Effector memory CD8-positive, alpha-beta T cell (primary cell): Measurements from ENCODE around the gene OR8G5.
"Not testable (repeated sequence)": the region's sequence is repeated elsewhere in the genome, so short reads cannot be mapped to it uniquely, and the experiment has no call there.

ENCODE experiments used
- ATAC-seq: fragments of 150-1000 bp; cut with Tn5 transposase; replicated peaks from 2 replicates; pipeline ENCODE4 v1.10.0; 2021; ENCODE audit warnings: mild to moderate bottlenecking, moderate library complexity
- DNase-seq, 3 experiments: peaks; one replicate each; pipeline ENCODE4 v3.0.0; 2021
- H3K27ac Mint-ChIP-seq, 2 donors: one replicate each; pipeline ENCODE4 v1.8.0; 2022; ENCODE audit warnings: mild to moderate bottlenecking in 2 of 2, mixed read lengths in 2 of 2, moderate library complexity in 2 of 2
- H3K27me3 Mint-ChIP-seq, 2 donors: one replicate each; pipeline ENCODE4 v1.8.0; 2022; ENCODE audit warnings: mixed read lengths in 2 of 2
- H3K36me3 Mint-ChIP-seq: one replicate; pipeline ENCODE4 v1.8.0; 2022; ENCODE audit warnings: mild to moderate bottlenecking, moderate library complexity, mixed read lengths; ENCODE audit not compliant: insufficient read depth
- H3K4me1 Mint-ChIP-seq, 2 donors: one replicate each; pipeline ENCODE4 v1.8.0; 2022; ENCODE audit warnings: low read depth in 2 of 2, mixed read lengths in 2 of 2
- H3K4me3 Mint-ChIP-seq, 2 donors: one replicate each; pipeline ENCODE4 v1.8.0; 2022; ENCODE audit warnings: mild to moderate bottlenecking in 2 of 2, mixed read lengths in 2 of 2, moderate library complexity in 2 of 2
- H3K9me3 Mint-ChIP-seq, 2 donors: one replicate each; pipeline ENCODE4 v1.8.0; 2022; ENCODE audit warnings: mixed read lengths in 2 of 2

The OR8G5 gene

DNA sequence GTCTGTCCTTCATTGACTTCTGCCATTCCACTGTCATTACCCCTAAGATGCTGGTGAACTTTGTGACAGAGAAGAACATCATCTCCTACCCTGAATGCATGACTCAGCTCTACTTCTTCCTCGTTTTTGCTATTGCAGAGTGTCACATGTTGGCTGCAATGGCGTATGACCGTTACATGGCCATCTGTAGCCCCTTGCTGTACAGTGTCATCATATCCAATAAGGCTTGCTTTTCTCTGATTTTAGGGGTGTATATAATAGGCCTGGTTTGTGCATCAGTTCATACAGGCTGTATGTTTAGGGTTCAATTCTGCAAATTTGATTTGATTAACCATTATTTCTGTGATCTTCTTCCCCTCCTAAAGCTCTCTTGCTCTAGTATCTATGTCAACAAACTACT, 6.3 kb upstream of the OR8G5 start:
- not testable (repeated sequence) for H3K4me3 Mint-ChIP-seq, H3K27me3 Mint-ChIP-seq, H3K9me3 Mint-ChIP-seq, H3K27ac Mint-ChIP-seq, DNase-seq, ATAC-seq, H3K36me3 Mint-ChIP-seq, H3K4me1 Mint-ChIP-seq

- H3K27ac Mint-ChIP-seq, ATAC-seq, H3K36me3 Mint-ChIP-seq, H3K9me3 Mint-ChIP-seq, H3K27me3 Mint-ChIP-seq, DNase-seq, H3K4me3 Mint-ChIP-seq, H3K4me1 Mint-ChIP-seq: not testable (repeated sequence)
These were observed 8.9 kb downstream of the OR8G5 start for GRCh38 chr11:124265041-124265440.

DNA sequence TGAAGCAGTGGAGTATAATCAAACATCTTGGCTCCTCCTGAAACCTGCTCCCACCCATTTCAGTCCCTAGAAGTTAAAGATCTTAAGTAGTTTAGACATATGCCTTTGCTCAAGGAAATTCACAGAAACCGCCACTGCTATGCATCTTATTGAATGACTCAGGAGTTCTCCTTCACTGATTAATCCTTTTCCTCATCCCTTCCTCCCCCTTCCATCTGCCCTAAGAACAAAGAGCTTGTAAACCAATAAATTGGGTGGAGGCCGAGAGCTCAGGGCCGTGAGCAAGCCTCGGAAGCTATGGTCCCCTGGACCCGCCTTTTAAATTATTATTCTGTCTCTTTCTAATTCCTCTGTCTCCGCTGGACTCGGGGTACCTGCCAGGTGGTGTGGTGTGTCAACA, 14.7 kb downstream of the OR8G5 start:
- not testable (repeated sequence) for ATAC-seq, H3K4me1 Mint-ChIP-seq, H3K36me3 Mint-ChIP-seq, DNase-seq, H3K4me3 Mint-ChIP-seq, H3K27ac Mint-ChIP-seq, H3K9me3 Mint-ChIP-seq, H3K27me3 Mint-ChIP-seq

DNA sequence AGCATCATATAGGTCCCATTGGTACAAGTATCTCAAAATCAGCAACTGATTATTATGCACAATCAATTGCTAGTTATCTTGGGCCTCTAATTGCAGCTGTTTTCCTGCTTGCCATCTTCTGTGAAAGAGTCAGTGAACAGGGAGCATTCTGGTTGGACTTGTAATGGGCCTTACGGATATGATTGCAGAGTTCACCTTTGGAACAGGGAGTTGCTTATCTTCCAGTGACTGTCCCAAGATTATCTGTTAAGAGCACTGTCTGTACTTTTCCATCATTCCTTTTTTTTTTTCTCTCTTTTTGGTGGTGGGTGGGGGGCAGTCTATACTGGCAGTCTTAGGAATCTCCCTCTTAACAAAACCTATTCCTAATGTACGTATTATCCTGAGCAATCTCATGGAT, 17.8 kb downstream of the OR8G5 start:
- Mint-ChIP-seq H3K9me3 (peaks cover 0 to 3% of the 10 kb centered on the region in 2 donors), H3K36me3 (no peaks in the 10 kb centered on the region), H3K4me3 (no peak overlapping the region), H3K27me3 (no peaks in the 10 kb centered on the region), H3K4me1 (no peaks in the 10 kb centered on the region), H3K27ac (no peak overlapping the region)
- DNase-seq (no peak), ATAC-seq (no peak)

DNA sequence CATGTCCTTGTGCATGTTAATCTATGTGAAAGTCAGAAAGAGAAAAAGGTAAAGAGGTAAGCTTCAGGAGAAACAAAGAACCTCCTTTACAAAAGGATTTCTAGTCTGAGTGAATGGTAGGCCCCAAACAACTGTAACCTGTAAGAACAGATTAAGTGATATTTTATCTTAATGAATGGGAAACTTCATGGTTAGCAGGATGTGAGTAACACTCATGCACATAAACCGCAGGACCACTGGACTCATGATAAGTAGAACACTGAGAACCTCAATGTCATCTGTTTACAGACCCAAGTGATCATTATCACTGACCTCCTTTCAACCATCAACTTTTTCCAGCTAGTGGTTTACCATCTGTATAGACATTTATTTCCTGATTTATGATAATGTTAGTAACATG, 19.9 kb downstream of the OR8G5 start:
- H3K4me1 Mint-ChIP-seq, result no peaks in the 10 kb centered on the region
- H3K9me3 Mint-ChIP-seq, result peaks cover 0 to 4% of the 10 kb centered on the region in 2 donors
- no peaks in the 10 kb centered on the region for H3K27me3 Mint-ChIP-seq
- DNase-seq, result no peak
- H3K36me3 Mint-ChIP-seq, result no peaks in the 10 kb centered on the region
- no peak for ATAC-seq
- H3K27ac Mint-ChIP-seq, result no peak overlapping the region
- no peak overlapping the region for H3K4me3 Mint-ChIP-seq

- Mint-ChIP-seq H3K9me3 (peaks cover 4 to 9% of the 10 kb centered on the region in 2 donors), H3K27me3 (no peaks in the 10 kb centered on the region), H3K36me3 (no peaks in the 10 kb centered on the region), H3K4me1 (no peaks in the 10 kb centered on the region), H3K4me3 (no peak overlapping the region), H3K27ac (no peak overlapping the region)
- no peak for DNase-seq
- no peak for ATAC-seq
These were observed 21.0 kb downstream of the OR8G5 start for GRCh38 chr11:124277207-124277606.

- no peaks in the 10 kb centered on the region for H3K4me1 Mint-ChIP-seq
- H3K36me3 Mint-ChIP-seq, result no peaks in the 10 kb centered on the region
- H3K4me3 Mint-ChIP-seq, result no peak overlapping the region
- no peaks in the 10 kb centered on the region for H3K27me3 Mint-ChIP-seq
- peaks cover 4 to 9% of the 10 kb centered on the region in 2 donors for H3K9me3 Mint-ChIP-seq
- no peak overlapping the region for H3K27ac Mint-ChIP-seq
- DNase-seq (no peak), ATAC-seq (no peak)
These were observed 21.6 kb downstream of the OR8G5 start for GRCh38 chr11:124277804-124278203.

- H3K36me3 Mint-ChIP-seq, result no peaks in the 10 kb centered on the region
- H3K4me1 Mint-ChIP-seq, result no peaks in the 10 kb centered on the region
- ATAC-seq, result no peak
- no peaks in the 10 kb centered on the region for H3K27me3 Mint-ChIP-seq
- DNase-seq, result no peak
- H3K9me3 Mint-ChIP-seq, result peaks cover 4 to 11% of the 10 kb centered on the region in 2 donors
- no peak overlapping the region for H3K4me3 Mint-ChIP-seq
- no peak overlapping the region for H3K27ac Mint-ChIP-seq
These were observed 22.1 kb downstream of the OR8G5 start for GRCh38 chr11:124278261-124278660.

DNA sequence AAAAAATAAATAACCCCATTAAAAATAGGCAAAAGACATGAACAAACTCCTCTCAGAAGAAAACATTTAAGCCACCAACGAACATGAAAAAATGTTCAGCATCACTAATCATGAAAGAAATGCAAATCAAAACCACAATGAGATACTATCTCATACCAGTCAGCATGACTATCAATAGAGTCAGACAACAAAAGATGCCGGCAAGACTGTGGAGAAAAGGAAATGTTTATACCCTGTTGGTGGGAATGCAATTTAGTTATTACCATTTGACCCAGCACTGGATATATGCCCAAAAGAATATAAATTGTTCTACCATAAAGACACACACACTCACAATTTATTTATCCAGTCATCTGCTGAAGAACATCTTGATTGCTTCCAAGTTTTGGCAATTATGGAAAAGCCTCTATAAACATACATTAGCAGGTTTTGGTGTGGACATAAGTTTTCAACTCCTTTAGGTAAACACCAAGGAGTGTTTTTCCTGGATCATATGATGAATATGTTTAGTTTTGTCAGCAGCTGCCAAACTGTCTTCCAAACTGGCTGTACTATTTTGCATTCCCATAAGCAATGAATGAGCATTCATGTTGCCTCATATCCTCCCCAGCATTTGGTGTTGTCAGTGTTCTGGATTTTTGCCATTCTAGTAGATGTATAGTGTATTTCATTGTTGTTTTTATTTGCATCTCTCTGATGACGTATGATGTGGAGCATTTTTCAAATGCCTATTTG, 29.6 kb downstream of the OR8G5 start:
- Mint-ChIP-seq H3K36me3 (no peaks in the 10 kb centered on the region), H3K9me3 (peaks cover 6 to 40% of the 10 kb centered on the region in 2 donors), H3K27ac (no peak overlapping the region), H3K27me3 (no peaks in the 10 kb centered on the region), H3K4me3 (no peak overlapping the region), H3K4me1 (no peaks in the 10 kb centered on the region)
- no peak for DNase-seq
- no peak for ATAC-seq

GRCh38 chr11:124294687-124295086, 38.5 kb downstream of the OR8G5 start:
- no peak overlapping the region for H3K27ac Mint-ChIP-seq
- ATAC-seq (no peak), DNase-seq (no peak)
- H3K4me1 Mint-ChIP-seq, result no peaks in the 10 kb centered on the region
- H3K9me3 Mint-ChIP-seq, result peaks cover 7 to 25% of the 10 kb centered on the region in 2 donors
- no peak overlapping the region for H3K4me3 Mint-ChIP-seq
- H3K36me3 Mint-ChIP-seq, result no peaks in the 10 kb centered on the region
- H3K27me3 Mint-ChIP-seq, result no peaks in the 10 kb centered on the region

- ATAC-seq (no peak), DNase-seq (no peak)
- peaks cover 7 to 19% of the 10 kb centered on the region in 2 donors for H3K9me3 Mint-ChIP-seq
- no peaks in the 10 kb centered on the region for H3K4me1 Mint-ChIP-seq
- no peaks in the 10 kb centered on the region for H3K36me3 Mint-ChIP-seq
- no peaks in the 10 kb centered on the region for H3K27me3 Mint-ChIP-seq
- H3K27ac Mint-ChIP-seq, result no peak overlapping the region
- no peak overlapping the region for H3K4me3 Mint-ChIP-seq
These were observed 39.8 kb downstream of the OR8G5 start for GRCh38 chr11:124296016-124296415.

DNA sequence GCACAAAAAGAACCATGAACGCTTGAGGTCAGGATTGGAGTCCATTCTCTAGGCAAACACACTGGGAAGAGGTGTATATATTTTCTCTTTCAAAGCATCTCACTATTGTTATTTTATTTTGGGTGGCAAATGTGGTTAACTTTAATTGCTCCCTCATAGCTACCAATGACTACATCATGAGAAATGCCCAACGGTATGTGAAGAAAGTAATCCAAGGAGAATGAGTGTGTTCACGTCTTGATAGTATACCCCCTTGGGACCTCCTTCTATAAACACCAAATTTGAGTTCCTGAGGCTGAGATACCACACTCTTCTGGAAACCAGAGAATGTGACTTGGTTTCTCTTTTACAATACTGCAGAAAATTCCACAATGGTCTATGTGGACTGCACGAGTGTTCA, 41.7 kb downstream of the OR8G5 start:
- ATAC-seq, result no peak
- Mint-ChIP-seq H3K9me3 (peaks cover 4 to 11% of the 10 kb centered on the region in 2 donors), H3K36me3 (no peaks in the 10 kb centered on the region), H3K4me1 (no peaks in the 10 kb centered on the region), H3K4me3 (no peak overlapping the region), H3K27me3 (no peaks in the 10 kb centered on the region), H3K27ac (no peak overlapping the region)
- no peak for DNase-seq

- no peak for DNase-seq
- H3K9me3 Mint-ChIP-seq, result peaks cover 2 to 11% of the 10 kb centered on the region in 2 donors
- H3K27ac Mint-ChIP-seq, result no peak overlapping the region
- H3K4me1 Mint-ChIP-seq, result no peaks in the 10 kb centered on the region
- H3K27me3 Mint-ChIP-seq, result no peaks in the 10 kb centered on the region
- H3K4me3 Mint-ChIP-seq, result no peak overlapping the region
- ATAC-seq, result no peak
- no peaks in the 10 kb centered on the region for H3K36me3 Mint-ChIP-seq
These were observed 45.4 kb downstream of the OR8G5 start for GRCh38 chr11:124301548-124301947.

DNA sequence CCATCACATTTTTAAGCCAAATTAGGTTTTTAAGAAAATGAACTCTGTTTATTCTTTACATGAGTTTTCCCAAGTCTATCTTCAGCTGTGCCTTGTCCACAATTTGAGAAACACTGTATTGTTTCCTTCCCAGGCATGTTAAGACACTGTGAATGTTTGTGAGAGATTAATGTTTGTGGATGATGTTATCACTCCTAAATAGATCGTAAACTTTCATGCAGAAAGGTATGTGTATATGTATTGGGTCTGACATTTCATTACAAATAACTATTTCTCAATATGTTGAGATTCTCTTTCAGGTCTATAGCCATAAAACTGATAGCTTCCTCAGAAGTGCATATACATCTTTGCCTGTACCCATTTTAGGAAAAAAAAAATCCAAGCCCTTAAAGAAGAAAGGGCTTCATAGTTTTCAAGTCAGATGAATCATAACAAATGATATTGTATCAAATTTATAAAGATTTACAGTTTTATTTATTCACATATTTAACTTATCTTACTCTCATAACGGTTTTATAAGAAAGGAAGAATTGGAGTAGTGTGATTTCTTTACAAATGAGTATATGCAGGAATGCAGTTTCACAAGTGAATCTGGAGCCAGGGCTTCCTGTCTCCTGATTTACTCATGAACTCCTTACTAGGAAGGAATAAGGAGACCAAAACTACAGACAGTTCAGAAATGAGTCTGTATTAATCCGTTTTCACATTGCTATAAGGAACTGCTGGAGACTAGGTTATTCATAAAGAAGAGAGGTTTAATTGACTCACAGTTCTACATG, 46.4 kb downstream of the OR8G5 start:
- no peak for ATAC-seq

More for the DNA sequence above, 46.4 kb downstream of the OR8G5 start:
- Mint-ChIP-seq H3K27ac (no peak overlapping the region), H3K27me3 (no peaks in the 10 kb centered on the region), H3K4me3 (no peak overlapping the region), H3K36me3 (no peaks in the 10 kb centered on the region), H3K9me3 (peaks cover 2 to 11% of the 10 kb centered on the region in 2 donors), H3K4me1 (no peaks in the 10 kb centered on the region)
- no peak for DNase-seq
